ENCODE results near the gene GBGT1. TPM values are rescaled to one million over a fixed set of nuclear protein-coding genes. Genes with fewer than 3 reads are reported as not detected.

Gene GBGT1
- total and polyA plus RNA-seq, 2 donors (not counting 1 experiment from before 2014, with no cell fraction given): 19.6 to 52.7 TPM

GRCh38 chr9:133107961-133108793 is 55.5 kb downstream of the GBGT1 start:
- H3K4me1 ChIP-seq (ENCODE audit: control insufficient read depth in 2 of 2, insufficient read depth in 2 of 2, low read length in 2 of 2): peaks cover 14 to 17% of the 10 kb centered on the region in 2 donors
- ChIA-PET CTCF (interaction anchor here (1.4 to 26.5 kb wide), 3 partner anchors 13 to 71 kb away, joined by 3 to 599 read pairs (median 3); no protein-coding TSS in a partner anchor), POLR2A (interaction anchor here (0.6 to 1.2 kb wide), 3 partner anchors 11 to 163 kb away, joined by 3 read pairs; no protein-coding TSS in a partner anchor)
- H3K9me3 Mint-ChIP-seq (ENCODE audit: insufficient read depth): no peaks in the 10 kb centered on the region
- H3K4me3 ChIP-seq (ENCODE audit: control extremely low read depth in 1 of 5, extremely low read depth in 1 of 5, insufficient read depth in 1 of 5, low read depth in 2 of 5, low read length in 4 of 5): no peak overlapping the region
- peaks cover 10% of the 10 kb centered on the region for H4K20me1 ChIP-seq (ENCODE audit: control insufficient read depth, insufficient read depth, low read length, poor library complexity, severe bottlenecking)
- ATAC-seq (ENCODE audit: low read depth) (no peak), DNase-seq (no peak)
- intact Hi-C loops (cut with micrococcal nuclease): no loop called here
- H3K4me3 Mint-ChIP-seq: no peak overlapping the region
- H3K27ac Mint-ChIP-seq: no peak overlapping the region
- no peak overlapping the region for H2AFZ ChIP-seq (ENCODE audit: insufficient read depth, low read depth, low read length, poor library complexity, severe bottlenecking)
- H3K4me1 Mint-ChIP-seq: peaks cover 13% of the 10 kb centered on the region
- H3K27me3 Mint-ChIP-seq: no peaks in the 10 kb centered on the region
- peaks cover 0 to 58% of the 10 kb centered on the region in 2 experiments for H3K36me3 ChIP-seq (replicated peaks in 1 of 2; ENCODE audit: control extremely low read depth in 1 of 2, control insufficient read depth in 1 of 2, extremely low read depth in 1 of 2, insufficient read depth in 2 of 2, low read length in 1 of 2)
- 88% methylated on average over 11 of the region's 18 CpGs for WGBS (ENCODE audit: insufficient coverage)
- H3K27ac ChIP-seq (ENCODE audit: low read length in 2 of 2): no peak overlapping the region
- H3K9me3 ChIP-seq (ENCODE audit: control extremely low read depth in 1 of 3, control insufficient read depth in 2 of 3, insufficient read depth in 1 of 3, low read length in 2 of 3): peaks cover 0 to 5% (median 0%) of the 10 kb centered on the region in 3 donors
- TF ChIP-seq EZH2 (IDR thresholded peaks at IDR 0.05; ENCODE audit: borderline replicate concordance, insufficient read depth, low read depth, low read length, poor library complexity, severe bottlenecking) (no peak), CTCF (IDR thresholded peaks at IDR 0.05) (no peak)
- no peak overlapping the region for H3K4me2 ChIP-seq (replicated peaks; ENCODE audit: low read depth, low read length, poor library complexity, severe bottlenecking)
- H3K27me3 ChIP-seq (replicated peaks in 1 of 4; ENCODE audit: control extremely low read depth in 1 of 4, control insufficient read depth in 3 of 4, insufficient read depth in 4 of 4, low read length in 3 of 4): no peaks in the 10 kb centered on the region
- peaks cover 16% of the 10 kb centered on the region for H3K79me2 ChIP-seq (ENCODE audit: control insufficient read depth, insufficient read depth, low read length)
- no peak overlapping the region for H3K9ac ChIP-seq (ENCODE audit: low read length)

GRCh38 chr9:133107245-133107722 is 56.4 kb downstream of the GBGT1 start:
- H3K4me3 Mint-ChIP-seq: no peak overlapping the region

More at GRCh38 chr9:133107245-133107722, 56.4 kb downstream of the GBGT1 start:
- Histone ChIP-seq H3K4me2 (replicated peaks; ENCODE audit: low read depth, low read length, poor library complexity, severe bottlenecking) (no peak overlapping the region), H3K9ac (ENCODE audit: low read length) (no peak overlapping the region), H3K36me3 (replicated peaks in 1 of 2; ENCODE audit: control extremely low read depth in 1 of 2, control insufficient read depth in 1 of 2, extremely low read depth in 1 of 2, insufficient read depth in 2 of 2, low read length in 1 of 2) (peaks cover 0 to 65% of the 10 kb centered on the region in 2 experiments), H3K27ac (ENCODE audit: low read length in 2 of 2) (no peak overlapping the region), H4K20me1 (ENCODE audit: control insufficient read depth, insufficient read depth, low read length, poor library complexity, severe bottlenecking) (peaks cover 8% of the 10 kb centered on the region), H3K9me3 (ENCODE audit: control extremely low read depth in 1 of 3, control insufficient read depth in 2 of 3, insufficient read depth in 1 of 3, low read length in 2 of 3) (peaks cover 0 to 5% (median 0%) of the 10 kb centered on the region in 3 donors), H3K4me1 (ENCODE audit: control insufficient read depth in 2 of 2, insufficient read depth in 2 of 2, low read length in 2 of 2) (peaks cover 5 to 8% of the 10 kb centered on the region in 2 donors), H2AFZ (ENCODE audit: insufficient read depth, low read depth, low read length, poor library complexity, severe bottlenecking) (no peak overlapping the region), H3K4me3 (ENCODE audit: control extremely low read depth in 1 of 5, extremely low read depth in 1 of 5, insufficient read depth in 1 of 5, low read depth in 2 of 5, low read length in 4 of 5) (no peak overlapping the region), H3K27me3 (replicated peaks in 1 of 4; ENCODE audit: control extremely low read depth in 1 of 4, control insufficient read depth in 3 of 4, insufficient read depth in 4 of 4, low read length in 3 of 4) (no peaks in the 10 kb centered on the region), H3K79me2 (ENCODE audit: control insufficient read depth, insufficient read depth, low read length) (peaks cover 9% of the 10 kb centered on the region)
- no peaks in the 10 kb centered on the region for H3K27me3 Mint-ChIP-seq
- no peaks in the 10 kb centered on the region for H3K9me3 Mint-ChIP-seq (ENCODE audit: insufficient read depth)
- ChIA-PET POLR2A (interaction anchor here (0.6 kb wide), 2 partner anchors 24 to 162 kb away, joined by 3 to 4 read pairs; no protein-coding TSS in a partner anchor), CTCF (interaction anchor here (1.4 to 26.5 kb wide), 2 partner anchors 12 to 41 kb away, joined by 3 to 599 read pairs; no protein-coding TSS in a partner anchor)
- WGBS (ENCODE audit: insufficient coverage): 91% methylated on average over 12 of the region's 13 CpGs
- no peak overlapping the region for H3K27ac Mint-ChIP-seq
- no peak for TF ChIP-seq CTCF (IDR thresholded peaks at IDR 0.05)
- no peak for TF ChIP-seq EZH2 (IDR thresholded peaks at IDR 0.05; ENCODE audit: borderline replicate concordance, insufficient read depth, low read depth, low read length, poor library complexity, severe bottlenecking)
- intact Hi-C loops (cut with micrococcal nuclease): no loop called here
- DNase-seq (no peak), ATAC-seq (ENCODE audit: low read depth) (no peak)
- peaks cover 4% of the 10 kb centered on the region for H3K4me1 Mint-ChIP-seq

Data from B cell (primary cell).